HG03103 (cell line): ENCODE measurements around the gene ACOX1.

ENCODE experiments used
- ATAC-seq: cut with Tn5 transposase; IDR thresholded peaks from one replicate; pipeline ENCODE4 v1.9.1; 2021; ENCODE audit warnings: low read depth; ENCODE audit not compliant: unreplicated experiment

ACOX1 gene

GRCh38 chr17:75894049-75894733 lies 84.8 kb downstream of the ACOX1 start:
- ATAC-seq, result no peak

DNA sequence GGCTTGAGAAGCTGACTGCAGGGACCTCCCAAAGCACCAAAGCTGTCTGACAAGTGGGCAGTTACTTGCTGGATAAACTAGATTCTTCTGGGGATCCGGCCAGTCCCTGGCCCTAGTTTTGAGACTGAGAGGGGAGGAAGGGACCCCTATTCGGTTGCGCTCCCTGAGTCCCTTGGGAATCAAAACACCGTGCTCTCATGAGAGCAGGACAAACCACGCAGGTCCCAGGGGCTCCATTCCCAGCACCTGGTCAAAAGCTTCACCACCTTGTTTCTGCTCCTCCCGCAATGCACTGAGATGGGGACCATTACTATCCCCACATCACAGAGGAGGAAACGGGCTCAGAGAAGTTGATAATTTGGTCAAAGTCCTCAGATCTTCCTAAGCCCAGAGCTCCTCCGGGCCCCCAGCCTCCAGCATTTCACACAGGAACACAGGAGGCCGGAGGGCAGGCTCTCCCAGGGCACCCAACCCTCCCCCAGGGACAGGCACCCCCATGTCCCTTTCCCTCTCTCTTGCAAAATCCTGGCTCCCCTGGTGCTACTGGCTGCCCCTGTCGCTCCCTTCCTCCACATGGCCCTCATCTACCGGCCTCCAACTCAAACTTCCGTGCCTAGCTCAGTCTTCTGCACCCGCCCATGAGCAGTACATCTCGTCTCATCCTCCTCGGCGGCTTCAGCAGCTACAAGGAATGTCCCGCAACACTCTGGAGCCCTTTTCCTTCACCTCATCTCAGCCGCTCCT lies 85.5 kb downstream of the ACOX1 start:
- no peak for ATAC-seq

- no peak for ATAC-seq
Measured at GRCh38 chr17:75892556-75893224, 86.3 kb downstream of the ACOX1 start.

DNA sequence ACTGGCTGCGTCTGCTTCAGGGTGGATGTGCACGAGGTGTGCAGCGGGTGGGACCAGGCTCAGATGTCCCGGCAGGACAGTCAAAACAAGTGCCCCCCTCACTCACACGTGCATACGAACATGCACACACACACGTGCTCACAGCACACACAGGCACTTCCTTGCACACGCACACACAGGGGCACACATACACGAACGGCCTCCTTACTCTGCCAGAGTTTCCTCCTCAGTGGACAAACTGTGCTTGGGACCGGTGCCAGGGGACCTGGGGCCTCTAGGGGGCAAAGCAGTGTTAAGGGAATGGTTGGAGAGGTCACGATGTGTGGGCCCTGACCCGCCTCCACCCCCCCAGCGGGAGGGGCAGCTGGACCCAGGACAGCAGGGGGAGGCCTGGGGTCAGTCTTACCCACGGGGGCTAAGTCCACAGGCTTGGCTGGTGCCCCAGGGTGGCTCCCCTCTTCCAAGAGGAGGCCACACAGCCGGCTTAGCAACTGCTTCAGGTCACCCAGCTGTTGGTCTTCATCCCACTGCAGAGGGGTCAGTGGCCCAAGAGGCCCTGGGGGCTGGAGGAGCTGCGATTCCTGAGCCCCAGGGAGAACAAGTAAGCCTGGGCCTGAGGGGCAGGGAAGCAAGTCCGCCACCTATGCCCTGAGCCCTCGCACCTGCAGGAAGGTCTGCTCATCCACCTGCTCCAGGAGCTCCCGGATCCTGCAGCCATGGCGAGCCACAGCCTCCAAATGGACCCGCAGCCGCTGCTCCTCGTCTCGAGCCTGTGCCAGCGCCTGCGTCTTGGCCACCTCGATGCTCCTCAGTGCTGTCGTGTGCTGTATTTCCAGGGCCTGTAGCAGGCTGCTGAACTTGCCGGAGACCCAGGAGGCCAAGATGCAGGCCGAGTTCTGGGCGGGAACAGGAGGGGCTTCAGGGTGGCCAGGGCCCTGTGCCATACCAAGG lies 87.1 kb downstream of the ACOX1 start:
- no peak for ATAC-seq
